Measurements from ENCODE around the gene NEXN.

Gene NEXN

DNA sequence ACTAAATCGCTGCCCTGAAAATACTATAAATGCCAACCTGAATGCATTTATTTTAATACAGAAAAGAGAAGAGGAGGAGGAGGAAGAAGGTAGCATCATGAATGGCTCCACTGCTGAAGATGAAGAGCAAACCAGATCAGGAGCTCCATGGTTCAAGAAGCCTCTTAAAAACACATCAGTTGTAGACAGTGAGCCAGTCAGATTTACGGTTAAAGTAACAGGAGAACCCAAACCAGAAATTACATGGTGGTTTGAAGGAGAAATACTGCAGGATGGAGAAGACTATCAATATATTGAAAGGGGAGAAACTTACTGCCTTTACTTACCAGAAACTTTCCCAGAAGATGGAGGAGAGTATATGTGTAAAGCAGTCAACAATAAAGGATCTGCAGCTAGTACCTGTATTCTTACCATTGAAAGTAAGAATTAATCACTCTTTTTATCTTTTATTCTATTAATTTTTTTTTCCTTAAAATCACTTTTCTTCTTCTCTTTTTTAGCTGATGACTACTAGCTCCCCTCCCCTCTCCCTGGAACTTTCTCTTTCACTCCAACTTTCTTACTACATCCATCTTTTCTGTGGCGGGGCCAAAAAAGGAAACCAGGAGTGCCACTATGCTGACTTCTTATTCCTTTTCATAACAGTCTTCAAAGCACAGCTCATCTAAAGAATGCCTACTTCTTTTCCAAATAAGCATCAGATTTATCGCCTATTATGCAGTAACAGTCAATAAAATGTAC, 54.1 kb downstream of the NEXN start:
- no peak for DNase-seq (ENCODE audit: low read depth)
- H3K4me3 ChIP-seq (ENCODE audit: low read length), result no peak overlapping the region
- TF ChIP-seq, protein P1, sequence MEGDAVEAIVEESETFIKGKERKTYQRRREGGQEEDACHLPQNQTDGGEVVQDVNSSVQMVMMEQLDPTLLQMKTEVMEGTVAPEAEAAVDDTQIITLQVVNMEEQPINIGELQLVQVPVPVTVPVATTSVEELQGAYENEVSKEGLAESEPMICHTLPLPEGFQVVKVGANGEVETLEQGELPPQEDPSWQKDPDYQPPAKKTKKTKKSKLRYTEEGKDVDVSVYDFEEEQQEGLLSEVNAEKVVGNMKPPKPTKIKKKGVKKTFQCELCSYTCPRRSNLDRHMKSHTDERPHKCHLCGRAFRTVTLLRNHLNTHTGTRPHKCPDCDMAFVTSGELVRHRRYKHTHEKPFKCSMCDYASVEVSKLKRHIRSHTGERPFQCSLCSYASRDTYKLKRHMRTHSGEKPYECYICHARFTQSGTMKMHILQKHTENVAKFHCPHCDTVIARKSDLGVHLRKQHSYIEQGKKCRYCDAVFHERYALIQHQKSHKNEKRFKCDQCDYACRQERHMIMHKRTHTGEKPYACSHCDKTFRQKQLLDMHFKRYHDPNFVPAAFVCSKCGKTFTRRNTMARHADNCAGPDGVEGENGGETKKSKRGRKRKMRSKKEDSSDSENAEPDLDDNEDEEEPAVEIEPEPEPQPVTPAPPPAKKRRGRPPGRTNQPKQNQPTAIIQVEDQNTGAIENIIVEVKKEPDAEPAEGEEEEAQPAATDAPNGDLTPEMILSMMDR (IDR thresholded peaks at IDR 0.05; ENCODE audit: insufficient read depth, low read depth, low read length, missing control alignments), result no peak

DNA sequence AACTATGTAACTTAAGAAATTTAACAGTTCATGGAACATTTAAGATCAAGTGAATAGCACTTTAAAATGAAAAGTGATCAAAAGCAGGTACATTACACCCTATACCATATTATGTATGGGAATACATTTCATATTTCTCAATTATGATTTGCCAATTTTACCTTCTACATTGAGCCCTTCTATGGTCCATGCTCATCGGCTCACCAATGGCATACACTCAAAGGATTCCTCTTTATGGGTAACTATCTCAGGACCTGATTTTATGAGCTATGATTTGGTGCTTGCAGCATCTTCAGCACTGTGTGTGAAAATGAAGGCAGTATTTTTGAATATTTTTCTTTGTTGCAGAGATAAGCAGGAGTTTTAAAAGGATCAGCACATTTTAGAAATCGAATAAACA, 56.9 kb downstream of the NEXN start:
- DNase-seq (ENCODE audit: low read depth), result no peak
- H3K4me3 ChIP-seq (ENCODE audit: low read length), result no peak overlapping the region
- TF ChIP-seq, protein P1 (IDR thresholded peaks at IDR 0.05; ENCODE audit: insufficient read depth, low read depth, low read length, missing control alignments), result no peak

DNA sequence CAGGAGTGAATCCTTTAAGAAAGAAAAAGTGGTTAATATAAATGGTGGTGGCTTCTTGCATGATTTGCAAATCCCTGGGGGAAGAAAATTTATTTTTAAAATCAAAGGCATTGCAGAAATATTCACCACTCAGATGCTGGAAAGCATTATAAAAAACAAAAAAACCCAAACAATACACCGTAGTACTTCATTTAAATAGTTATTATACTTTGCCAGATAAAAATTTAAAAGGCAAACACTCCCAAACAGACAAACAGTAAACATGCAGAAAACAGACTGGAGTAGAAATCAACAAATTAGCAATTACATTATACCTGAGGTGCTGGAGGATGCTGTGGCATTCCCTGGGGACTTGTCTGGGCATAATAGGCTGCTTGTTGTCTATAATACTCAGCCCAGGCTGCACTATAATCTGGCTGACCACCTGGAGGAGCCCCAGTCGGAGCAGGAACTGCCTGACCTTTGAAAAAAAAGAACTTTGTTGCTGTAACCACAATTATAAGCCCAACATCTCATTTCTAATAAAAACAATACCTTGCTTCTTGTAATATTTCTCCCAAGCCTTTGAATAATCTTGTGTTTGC, 60.5 kb downstream of the NEXN start:
- H3K4me3 ChIP-seq (ENCODE audit: low read length), result no peak overlapping the region
- TF ChIP-seq, protein P1 (IDR thresholded peaks at IDR 0.05; ENCODE audit: insufficient read depth, low read depth, low read length, missing control alignments), result peak; percentile 29
- DNase-seq (ENCODE audit: low read depth), result peak; percentile 32

DNA sequence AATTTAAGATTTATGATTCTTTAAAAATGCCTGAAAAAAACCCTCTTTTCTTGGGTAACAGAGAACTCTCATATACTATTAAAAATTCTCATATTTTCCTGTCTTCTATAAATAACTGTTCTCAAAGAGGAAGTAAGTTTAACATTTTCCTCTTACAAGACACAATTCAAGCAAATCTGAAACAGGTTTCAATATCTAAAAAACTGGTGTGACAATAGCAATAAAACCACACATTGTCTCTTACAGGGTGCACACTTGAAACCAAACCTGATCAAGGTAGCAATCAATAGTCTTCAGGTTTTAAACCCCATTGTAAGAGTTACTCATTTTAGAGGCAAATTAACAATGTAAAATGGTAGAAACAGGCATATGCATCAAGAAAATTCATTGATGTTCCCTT, 62.4 kb downstream of the NEXN start:
- DNase-seq (ENCODE audit: low read depth), result no peak
- TF ChIP-seq, protein P1 (IDR thresholded peaks at IDR 0.05; ENCODE audit: insufficient read depth, low read depth, low read length, missing control alignments), result no peak
- no peak overlapping the region for H3K4me3 ChIP-seq (ENCODE audit: low read length)

DNA sequence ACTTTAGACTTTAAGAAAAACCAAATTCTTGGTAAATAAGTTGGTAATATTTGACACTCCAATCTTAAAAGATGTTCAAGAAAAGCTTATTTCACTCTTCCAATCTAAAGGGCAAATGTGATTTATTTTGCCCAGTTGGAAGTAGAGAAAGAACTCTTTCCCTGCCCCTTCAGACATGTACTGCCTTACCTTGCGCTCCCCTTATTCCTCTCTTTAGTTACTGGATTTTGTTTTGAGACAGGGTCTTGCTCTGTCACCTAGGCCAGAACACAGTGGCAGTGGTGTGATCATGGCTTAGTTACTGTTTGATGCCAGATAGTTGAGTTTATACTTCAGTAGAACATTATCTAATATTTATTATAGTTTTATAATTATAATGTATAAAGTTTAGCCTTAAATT, 62.9 kb downstream of the NEXN start:
- no peak for DNase-seq (ENCODE audit: low read depth)
- TF ChIP-seq, protein P1 (IDR thresholded peaks at IDR 0.05; ENCODE audit: insufficient read depth, low read depth, low read length, missing control alignments), result no peak
- H3K4me3 ChIP-seq (ENCODE audit: low read length), result no peak overlapping the region

DNA sequence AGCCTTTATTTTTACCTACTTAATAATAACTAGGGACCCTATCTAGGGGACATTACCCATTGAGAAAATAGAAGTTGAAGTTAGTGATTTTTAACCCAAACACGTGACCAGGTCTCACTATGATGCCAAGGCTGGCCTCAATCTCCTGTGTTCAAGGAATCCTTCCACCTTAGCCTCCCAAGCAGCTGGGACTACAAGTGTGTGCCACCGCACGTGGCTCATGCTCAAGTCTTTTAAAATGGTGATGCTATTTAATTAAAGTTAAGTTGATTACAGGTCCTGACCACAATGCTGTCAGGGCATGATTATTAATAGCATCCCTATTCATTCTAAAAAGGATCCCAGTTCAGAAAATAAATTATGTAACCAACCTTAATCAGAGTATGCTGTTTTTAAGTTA, 65.5 kb downstream of the NEXN start:
- H3K4me3 ChIP-seq (ENCODE audit: low read length), result no peak overlapping the region
- DNase-seq (ENCODE audit: low read depth), result no peak
- TF ChIP-seq, protein P1 (IDR thresholded peaks at IDR 0.05; ENCODE audit: insufficient read depth, low read depth, low read length, missing control alignments), result no peak

DNA sequence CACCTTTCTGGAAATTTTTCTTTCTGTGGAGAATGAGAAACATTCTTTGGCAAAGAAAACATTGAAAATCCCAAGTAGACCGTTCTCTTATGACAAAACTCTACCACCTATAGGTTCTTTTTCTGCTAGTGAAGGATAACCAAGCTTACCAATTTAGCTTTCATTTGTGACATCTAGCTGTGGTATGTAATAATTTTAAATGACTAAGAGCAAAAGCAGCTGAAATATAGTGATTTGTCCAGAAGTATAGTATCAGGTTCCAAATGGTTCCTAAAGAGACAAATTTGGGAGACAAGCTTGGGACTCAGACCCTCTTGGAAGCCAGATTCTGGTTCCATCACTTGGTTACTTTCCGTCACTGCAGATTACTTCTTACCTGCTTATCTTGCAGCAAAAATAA, 66.1 kb downstream of the NEXN start:
- TF ChIP-seq, protein P1 (IDR thresholded peaks at IDR 0.05; ENCODE audit: insufficient read depth, low read depth, low read length, missing control alignments), result no peak
- DNase-seq (ENCODE audit: low read depth), result no peak
- no peak overlapping the region for H3K4me3 ChIP-seq (ENCODE audit: low read length)

Data from epithelial cell of esophagus (primary cell).